HepG2 (cell line): Measurements from ENCODE around the gene CSE1L. TPM values are rescaled to one million over a fixed set of nuclear protein-coding genes. Genes with fewer than 3 reads are reported as not detected.

ENCODE experiments used
- BRF2 ChIP-seq: sonication (generic); formaldehyde crosslinking; IDR thresholded peaks from 2 replicates; pipeline ENCODE4 v1.8.1; 2022; ENCODE audit warnings: mild to moderate bottlenecking, missing genetic modification reagents
- HDAC6 ChIP-seq: fragments of 200-600 bp; sonication (generic); IDR thresholded peaks from 2 replicates; pipeline ENCODE4 v1.7.0; 2017; ENCODE audit warnings: mild to moderate bottlenecking, antibody characterized with exemption, low read length, low read depth
- HHEX ChIP-seq: IDR thresholded peaks from 2 replicates; pipeline ENCODE4 v1.6.1; 2016; ENCODE audit warnings: control low read depth
- JDP2 ChIP-seq: sonication (generic); formaldehyde crosslinking; IDR thresholded peaks from 2 replicates; pipeline ENCODE4 v1.8.1; 2022; ENCODE audit warnings: missing genetic modification reagents, borderline replicate concordance
- MXD4 ChIP-seq: IDR thresholded peaks from 2 replicates; pipeline ENCODE4 v1.6.1; 2016; ENCODE audit warnings: mild to moderate bottlenecking, missing biosample characterization, missing genetic modification reagents
- NFAT5 ChIP-seq: sonication (generic); formaldehyde crosslinking; IDR thresholded peaks from 2 replicates; pipeline ENCODE4 v1.4.0; 2020; ENCODE audit warnings: missing genetic modification reagents
- NFE2L2 ChIP-seq: fragments of 150-350 bp; IDR thresholded peaks from 2 replicates; pipeline ENCODE4 v1.6.1; 2014; ENCODE audit warnings: low read length
- PBX3 ChIP-seq: sonication (generic); formaldehyde crosslinking; IDR thresholded peaks from 2 replicates; pipeline ENCODE4 v1.8.1; 2023; ENCODE audit warnings: missing genetic modification reagents, inconsistent platforms, borderline replicate concordance
- PHB2 ChIP-seq: fragments of 450-650 bp; IDR thresholded peaks from 2 replicates; pipeline ENCODE4 v1.6.1; 2018; ENCODE audit not compliant: partially characterized antibody
- SIN3A ChIP-seq: IDR thresholded peaks from 2 replicates; pipeline ENCODE4 v1.6.1; 2011; ENCODE audit warnings: low read depth, mild to moderate bottlenecking, control low read depth, low read length, borderline replicate concordance
- SP140L ChIP-seq: sonication (generic); formaldehyde crosslinking; IDR thresholded peaks from 2 replicates; pipeline ENCODE4 v1.4.0; 2020; ENCODE audit warnings: missing genetic modification reagents, borderline replicate concordance
- ZNF17 ChIP-seq: sonication (generic); formaldehyde crosslinking; IDR thresholded peaks from 2 replicates; pipeline ENCODE4 v1.5.0; 2020; ENCODE audit warnings: mild to moderate bottlenecking, missing genetic modification reagents
- ZNF335 ChIP-seq: sonication (generic); formaldehyde crosslinking; IDR thresholded peaks from 2 replicates; pipeline ENCODE4 v1.4.0; 2020; ENCODE audit warnings: missing genetic modification reagents
- ZNF354B ChIP-seq: sonication (generic); formaldehyde crosslinking; IDR thresholded peaks from 2 replicates; pipeline ENCODE4 v1.8.0; 2022; ENCODE audit warnings: mild to moderate bottlenecking, missing genetic modification reagents
- ZNF382 ChIP-seq: sonication (generic); formaldehyde crosslinking; IDR thresholded peaks from 2 replicates; pipeline ENCODE4 v1.5.0; 2020; ENCODE audit warnings: missing genetic modification reagents, mild to moderate bottlenecking, borderline replicate concordance
- ZNF674 ChIP-seq: sonication (generic); formaldehyde crosslinking; IDR thresholded peaks from 2 replicates; pipeline ENCODE4 v1.5.0; 2020; ENCODE audit warnings: low read depth, mild to moderate bottlenecking, missing genetic modification reagents
- ZNF766 ChIP-seq: sonication (generic); formaldehyde crosslinking; IDR thresholded peaks from 2 replicates; pipeline ENCODE4 v1.5.0; 2020; ENCODE audit warnings: missing genetic modification reagents, borderline replicate concordance
- polyA plus RNA-seq, 8 experiments: library from polyadenylated mRNA; depleted of rRNA in 3 of 8; stranded (reverse) in 7 of 8; unstranded in 1 of 8; fragments of >200 nt; fragmentation: Illumina TruSeq in 4 of 8; extraction: Trizol in 4 of 8; gene quantifications; 2 replicates each; pipeline versions ENCODE4 v1.2.1 to v1.2.3, GENCODE V29; 2011 to 2016; ENCODE audit warnings: low read depth in 4 of 8, missing spikeins in 1 of 8, mixed read lengths in 1 of 8; ENCODE audit not compliant: insufficient read depth in 1 of 8
- total RNA-seq, 5 experiments: library from RNA; depleted of rRNA; stranded (reverse); fragments of >200 nt; fragmentation: Illumina TruSeq; extraction: Trizol; gene quantifications; 2 replicates each; pipeline ENCODE4 v1.2.3, GENCODE V29; 2016; ENCODE audit warnings: low read depth in 1 of 5
- TF ChIP-seq, protein P1 (sequence below): IDR thresholded peaks from 2 replicates; pipeline ENCODE4 v1.6.1; 2016; ENCODE audit warnings: control low read depth
- TF ChIP-seq, protein P2 (sequence below): sonication (generic); formaldehyde crosslinking; IDR thresholded peaks from 2 replicates; pipeline ENCODE4 v1.5.1; 2020; ENCODE audit warnings: mild to moderate bottlenecking, missing genetic modification reagents, moderate library complexity

CSE1L gene
- total and polyA plus RNA-seq, 2 of the 13 experiments (the other 11 are each of a cell fraction or from before 2014, with no cell fraction given) = 56.9 to 258 TPM

DNA sequence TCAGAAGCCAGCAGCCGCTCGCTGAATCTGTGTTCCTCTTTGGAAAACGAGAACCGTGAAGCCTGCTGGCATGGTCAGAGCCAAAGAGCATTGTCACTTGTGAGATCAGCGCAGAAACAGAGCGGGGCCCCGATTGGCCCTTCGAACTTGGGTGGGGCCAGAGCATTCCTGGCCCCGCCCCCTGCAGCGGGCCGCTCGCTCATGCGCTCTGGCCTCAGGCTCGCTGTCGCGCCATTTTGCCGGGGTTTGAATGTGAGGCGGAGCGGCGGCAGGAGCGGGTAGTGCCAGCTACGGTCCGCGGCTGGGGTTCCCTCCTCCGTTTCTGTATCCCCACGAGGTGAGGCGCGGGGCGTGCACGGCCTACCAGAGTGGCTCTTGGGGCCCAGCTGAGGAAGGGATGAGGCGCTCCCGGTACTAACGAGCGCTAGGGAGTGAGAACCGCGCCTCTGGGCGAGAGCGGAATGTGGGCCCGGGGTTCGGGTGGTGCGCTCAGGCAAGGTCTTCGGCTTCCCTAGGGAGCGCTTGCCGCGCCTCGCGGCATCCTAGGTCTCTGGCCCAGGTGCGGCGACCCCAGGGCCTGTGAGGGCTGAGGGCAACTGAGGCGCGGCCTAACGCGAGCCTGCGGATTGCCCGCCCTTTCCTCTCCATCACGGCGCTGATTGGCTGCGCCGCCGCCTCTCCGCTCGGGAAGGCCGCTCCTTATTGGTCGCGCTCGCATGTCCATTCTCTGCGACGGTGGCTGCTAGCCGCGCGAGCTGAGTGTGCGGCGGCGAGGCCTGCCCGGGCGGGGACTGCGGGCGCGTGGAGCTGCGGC is at the start of gene CSE1L (continued):
- TF ChIP-seq, protein P1, sequence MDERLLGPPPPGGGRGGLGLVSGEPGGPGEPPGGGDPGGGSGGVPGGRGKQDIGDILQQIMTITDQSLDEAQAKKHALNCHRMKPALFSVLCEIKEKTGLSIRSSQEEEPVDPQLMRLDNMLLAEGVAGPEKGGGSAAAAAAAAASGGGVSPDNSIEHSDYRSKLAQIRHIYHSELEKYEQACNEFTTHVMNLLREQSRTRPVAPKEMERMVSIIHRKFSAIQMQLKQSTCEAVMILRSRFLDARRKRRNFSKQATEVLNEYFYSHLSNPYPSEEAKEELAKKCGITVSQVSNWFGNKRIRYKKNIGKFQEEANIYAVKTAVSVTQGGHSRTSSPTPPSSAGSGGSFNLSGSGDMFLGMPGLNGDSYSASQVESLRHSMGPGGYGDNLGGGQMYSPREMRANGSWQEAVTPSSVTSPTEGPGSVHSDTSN (CRISPR knock-in tag) = peak; percentile 85
- no peak; the same call in 1 of the 2 replicates for TF ChIP-seq ZNF354B (CRISPR knock-in tag)
- TF ChIP-seq ZNF335 (CRISPR knock-in tag) = peak; percentile 76; the same call in 1 of the 2 replicates
- peak; percentile 96; the same call in 1 of the 2 replicates for TF ChIP-seq ZNF766 (CRISPR knock-in tag)
- peak; percentile 91 for TF ChIP-seq PBX3 (CRISPR knock-in tag)
- peak; percentile 92 for TF ChIP-seq BRF2
- TF ChIP-seq HHEX (CRISPR knock-in tag) = no peak; the same call in none of the 2 replicates
- peak; percentile 94 for TF ChIP-seq MXD4 (CRISPR knock-in tag)
- TF ChIP-seq HDAC6 = no peak
- TF ChIP-seq, protein P2, sequence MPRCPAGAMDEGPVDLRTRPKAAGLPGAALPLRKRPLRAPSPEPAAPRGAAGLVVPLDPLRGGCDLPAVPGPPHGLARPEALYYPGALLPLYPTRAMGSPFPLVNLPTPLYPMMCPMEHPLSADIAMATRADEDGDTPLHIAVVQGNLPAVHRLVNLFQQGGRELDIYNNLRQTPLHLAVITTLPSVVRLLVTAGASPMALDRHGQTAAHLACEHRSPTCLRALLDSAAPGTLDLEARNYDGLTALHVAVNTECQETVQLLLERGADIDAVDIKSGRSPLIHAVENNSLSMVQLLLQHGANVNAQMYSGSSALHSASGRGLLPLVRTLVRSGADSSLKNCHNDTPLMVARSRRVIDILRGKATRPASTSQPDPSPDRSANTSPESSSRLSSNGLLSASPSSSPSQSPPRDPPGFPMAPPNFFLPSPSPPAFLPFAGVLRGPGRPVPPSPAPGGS = peak; percentile 99
- 0 out of 2 replicates have a peak, but pooled peaks have one; percentile 11 for TF ChIP-seq ZNF17 (CRISPR knock-in tag)
- TF ChIP-seq ZNF382 (CRISPR knock-in tag) = no peak
- TF ChIP-seq NFE2L2 = no peak; the same call in 1 of the 2 replicates
- TF ChIP-seq JDP2 = peak; percentile 89; the same call in 1 of the 2 replicates
- TF ChIP-seq SP140L (CRISPR knock-in tag) = 0 out of 2 replicates have a peak, but pooled peaks have one; percentile 78
- peak; percentile 72; the same call in 1 of the 2 replicates for TF ChIP-seq SIN3A
- peak; percentile 92; the same call in 1 of the 2 replicates for TF ChIP-seq ZNF674 (CRISPR knock-in tag)
- TF ChIP-seq NFAT5 = peak; percentile 94
- TF ChIP-seq PHB2 = no peak
